Hindlimb muscle (tissue), 1 donor: Measurements from ENCODE around the gene TTBK2. TPM values are rescaled to one million over a fixed set of nuclear protein-coding genes. Genes with fewer than 3 reads are reported as not detected.

Source experiments
- DNase-seq: peaks from one replicate; pipeline ENCODE4 v3.0.0-alpha.2; 2013
- polyA plus RNA-seq: library from polyadenylated mRNA; unstranded; fragments of 120-200 nt; gene quantifications from one replicate; pipeline ENCODE4 v1.2.1, GENCODE V29; 2013; ENCODE audit not compliant: insufficient read length

Gene TTBK2
- polyA plus RNA-seq, 1 donor = 15.5 TPM

DNA sequence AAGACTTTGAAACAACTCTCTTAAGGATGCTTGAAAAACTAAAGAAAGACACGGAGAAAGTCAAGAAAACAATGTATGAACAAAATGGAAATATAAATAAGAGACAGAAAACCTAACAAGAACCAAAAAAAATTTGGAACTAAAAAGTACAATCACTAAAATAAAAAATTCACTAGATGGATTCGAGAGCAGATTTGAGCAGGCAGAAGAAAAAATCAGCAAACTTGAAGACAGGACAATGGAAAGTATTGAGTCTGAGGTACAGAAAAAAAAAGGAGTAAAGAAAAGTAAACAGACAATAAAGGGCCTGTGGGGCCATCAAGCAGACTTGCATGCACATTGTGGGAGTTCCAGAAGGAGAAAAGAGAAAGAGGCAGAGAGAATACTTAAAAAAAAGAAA, 170.3 kb downstream of the TTBK2 start:
- DNase-seq = no peak

DNA sequence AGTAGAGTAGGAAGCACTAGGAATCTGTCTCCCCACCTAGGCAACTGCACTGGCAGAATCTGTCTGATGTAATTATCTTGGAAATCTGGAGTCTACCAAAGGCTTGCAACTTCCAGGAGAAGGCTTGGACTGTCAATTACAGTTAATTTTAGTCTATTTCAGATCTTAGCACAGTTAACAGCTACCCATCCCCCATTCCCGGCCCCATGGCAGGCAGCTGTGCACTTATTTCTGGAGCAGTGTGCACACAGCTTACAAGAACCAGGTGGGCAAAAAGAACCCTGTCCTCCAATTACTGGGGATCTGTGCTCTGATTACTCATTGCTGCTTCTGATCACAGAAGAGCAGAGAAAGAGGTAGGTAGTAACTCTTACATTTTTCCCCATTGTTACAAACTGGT, 171.3 kb downstream of the TTBK2 start:
- DNase-seq = no peak

DNA sequence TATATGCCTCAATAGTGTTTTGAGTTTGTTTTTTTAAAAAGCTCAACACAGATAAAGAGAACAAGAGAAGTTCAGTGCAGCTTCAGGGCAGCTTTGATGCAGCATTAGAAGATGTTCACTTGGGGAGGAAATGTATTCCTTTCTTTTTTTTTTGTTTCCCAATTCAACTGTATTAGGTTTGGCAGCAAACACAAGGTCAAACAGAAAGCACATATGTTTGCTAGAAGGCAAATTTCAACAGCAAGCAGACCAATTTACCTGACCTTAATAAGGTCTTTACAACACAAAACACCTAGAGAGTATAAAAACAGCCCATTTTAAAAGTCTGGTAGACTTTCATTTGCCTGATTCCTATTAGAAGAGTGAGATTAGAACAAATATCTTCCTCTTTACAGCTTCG, 176.4 kb downstream of the TTBK2 start:
- no peak for DNase-seq

DNA sequence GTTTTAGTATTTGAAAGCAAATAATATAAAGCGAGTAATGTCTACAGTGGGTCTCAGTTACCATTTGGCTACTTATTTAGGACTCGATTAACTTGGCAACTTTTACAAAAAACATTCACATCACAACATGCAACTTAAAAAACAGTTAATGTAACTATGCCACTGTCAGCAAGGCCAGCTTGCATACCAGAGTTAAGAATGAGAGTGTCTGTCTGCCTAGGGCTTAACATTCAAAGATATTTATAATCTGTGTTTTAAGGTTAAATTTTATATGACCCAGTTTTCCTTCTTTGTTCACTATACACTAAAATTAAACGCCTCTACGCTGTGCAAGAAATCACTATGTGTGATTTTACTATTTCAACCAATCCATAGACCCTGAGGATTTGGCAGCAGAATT, 178.4 kb downstream of the TTBK2 start:
- no peak for DNase-seq

DNA sequence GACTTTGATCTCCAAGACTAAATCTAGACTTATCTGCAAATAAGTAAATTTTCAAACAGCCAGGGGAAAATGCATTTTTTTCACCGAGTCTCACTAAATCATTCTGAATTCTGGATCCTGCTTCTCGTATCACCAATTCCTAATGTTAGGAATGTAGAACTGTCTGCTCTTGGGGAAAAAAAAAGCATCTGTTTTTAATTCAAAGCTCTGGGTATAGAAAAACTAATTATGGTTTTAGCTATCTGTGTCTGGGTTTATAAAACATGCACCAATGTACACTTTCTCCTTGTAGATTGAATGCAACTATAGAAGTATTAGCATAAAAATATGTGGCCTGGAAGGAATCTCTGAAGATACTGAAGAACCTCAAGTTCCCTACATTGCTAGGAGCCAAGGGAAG, 178.9 kb downstream of the TTBK2 start:
- DNase-seq = no peak

DNA sequence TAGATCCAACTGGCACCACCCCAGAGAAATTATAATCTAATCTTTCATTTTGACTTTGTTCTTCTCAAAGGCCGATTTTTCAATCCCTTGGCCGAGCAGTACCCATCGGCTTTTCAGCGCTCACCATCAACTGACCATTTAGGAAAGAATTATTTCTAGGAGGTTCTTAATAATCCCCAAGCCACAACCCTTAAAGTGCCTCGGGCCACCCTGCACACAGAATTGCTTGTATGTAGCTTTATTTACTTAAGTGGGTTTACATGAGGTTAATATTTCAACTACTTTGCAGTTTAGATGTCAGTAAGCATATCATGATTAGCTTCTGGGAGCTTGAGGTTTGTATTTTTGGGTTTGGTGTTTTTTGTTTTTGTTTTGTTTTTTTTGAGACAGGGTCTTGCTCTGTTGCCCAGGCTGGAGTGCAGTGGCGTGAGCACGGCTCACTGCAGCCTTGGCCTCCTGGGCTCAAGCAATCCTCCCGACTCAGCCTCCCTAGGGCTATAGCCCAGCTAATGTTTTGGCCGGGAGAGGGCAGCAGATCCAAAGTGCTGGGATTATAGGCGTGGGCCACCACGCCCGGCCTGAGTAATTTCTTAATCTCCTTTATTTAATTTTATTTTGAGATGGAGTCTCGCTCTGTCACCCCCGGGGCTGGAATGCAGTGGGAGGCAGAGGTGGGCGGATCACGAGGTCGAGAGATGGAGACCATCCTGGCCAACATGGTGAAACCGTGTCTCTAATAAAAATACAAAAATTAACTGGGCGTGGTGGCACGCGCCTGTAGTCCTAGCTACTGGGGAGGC, 182.8 kb downstream of the TTBK2 start:
- no peak for DNase-seq

DNA sequence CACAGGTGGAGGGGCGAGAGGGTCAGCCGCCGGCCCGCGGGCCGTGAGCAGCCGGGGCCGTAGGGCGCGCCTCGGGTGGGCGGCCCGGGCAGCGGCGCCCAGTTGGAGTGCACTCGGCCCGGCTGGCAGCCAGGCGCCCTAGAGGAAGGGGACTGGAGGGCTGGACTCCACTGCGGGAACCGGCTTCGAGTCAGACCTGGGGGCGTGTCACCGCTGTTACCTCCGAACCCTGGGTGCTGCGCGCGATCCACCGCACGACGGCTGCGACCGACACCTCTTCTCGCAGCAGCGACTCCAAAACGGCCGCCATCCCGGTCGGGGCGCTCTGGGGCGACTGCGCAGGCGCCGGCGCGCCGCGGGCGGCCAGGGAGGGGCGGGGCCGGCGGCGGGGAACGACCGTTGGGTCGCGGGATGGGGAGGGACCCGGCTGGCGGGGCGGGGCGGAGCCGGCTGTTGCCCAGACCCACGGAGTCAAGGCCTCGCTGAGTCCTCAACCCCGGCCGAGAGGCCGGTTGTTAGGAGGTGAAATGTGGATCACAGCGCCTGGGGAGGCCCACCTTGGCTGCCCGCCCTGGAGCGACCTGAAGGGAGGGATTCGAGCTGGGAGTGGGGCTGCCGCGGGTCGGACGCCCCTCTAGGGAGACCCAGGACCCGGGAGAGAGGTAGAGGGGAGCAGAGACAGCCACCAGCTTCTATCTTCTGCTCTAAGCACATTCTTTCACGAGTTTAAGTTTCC, 183.6 kb downstream of the TTBK2 start, which contains the start of gene CDAN1:
CDAN1 (minus strand) TSS at position 336 of the 736 bp plus-strand sequence; CDS start at position 310, 26 bp downstream.
- DNase-seq = peak; percentile 92

DNA sequence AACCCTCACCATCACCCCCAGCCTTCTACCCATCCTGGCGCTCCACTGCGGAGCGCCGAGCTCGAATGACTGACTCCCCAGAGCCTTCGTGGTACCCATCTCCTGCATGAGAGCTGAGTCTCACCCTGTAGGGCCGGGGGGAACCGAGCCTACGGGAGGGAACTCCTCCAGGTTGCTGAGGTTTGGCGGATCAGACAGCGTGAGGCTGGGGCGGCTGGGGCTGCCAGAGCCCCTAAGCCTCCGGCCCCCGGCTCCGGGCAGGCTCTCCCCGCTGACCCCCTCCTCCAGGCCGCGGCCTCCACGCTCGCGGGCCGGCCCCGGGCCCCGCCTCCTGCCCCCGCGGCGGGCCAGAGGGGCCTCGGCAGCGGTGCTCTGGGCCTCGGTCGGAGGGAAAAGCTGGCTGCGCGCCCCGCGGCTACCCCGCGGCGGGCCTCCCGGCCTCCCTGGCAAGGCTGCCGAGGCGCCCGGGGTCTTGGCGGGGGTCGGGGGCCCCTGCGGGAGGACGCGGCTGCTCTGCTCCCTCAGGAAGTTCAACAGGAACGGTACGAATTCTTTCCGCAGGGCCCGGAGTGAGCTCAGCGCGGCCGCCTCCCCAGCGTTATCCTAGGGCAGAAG, 184.3 kb downstream of the TTBK2 start:
- peak; percentile 44 for DNase-seq

DNA sequence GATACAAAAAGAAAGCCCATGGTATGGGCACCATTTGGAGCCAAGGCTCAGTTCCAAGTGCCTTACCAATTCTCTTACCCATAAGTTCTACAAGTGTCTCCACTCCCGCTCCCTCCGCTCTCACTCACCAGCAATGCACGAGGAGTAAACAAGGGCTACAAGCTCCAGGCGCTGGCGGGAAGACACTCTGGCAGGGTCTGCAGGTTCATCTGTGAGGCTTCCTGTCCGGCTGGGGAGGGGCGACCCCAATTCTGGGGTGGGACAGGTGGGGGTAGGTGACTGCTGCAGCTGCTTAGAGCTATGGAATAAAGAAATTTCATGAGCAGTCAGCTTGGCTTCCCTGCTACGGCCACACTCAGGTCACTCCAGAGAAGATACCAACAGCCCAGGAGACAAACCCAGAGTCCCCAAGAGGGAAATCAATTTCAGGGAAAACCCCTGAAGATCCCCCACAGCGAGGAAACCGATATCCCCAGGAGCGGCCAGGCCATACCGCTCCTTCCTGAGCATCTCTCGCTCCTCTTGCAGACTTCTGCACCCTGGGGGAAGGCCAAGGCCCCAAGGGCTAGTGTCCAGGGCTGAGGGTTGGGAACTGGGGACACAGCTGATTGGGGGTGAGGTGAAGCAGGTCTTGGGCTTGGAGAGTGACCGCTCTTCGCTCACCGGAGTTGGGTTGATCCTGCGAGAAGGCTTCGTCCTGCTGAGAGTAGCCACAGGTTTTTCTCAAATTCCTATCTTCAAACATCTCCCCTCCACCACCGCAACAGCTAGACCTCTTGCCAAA, 185.0 kb downstream of the TTBK2 start:
- no peak for DNase-seq

DNA sequence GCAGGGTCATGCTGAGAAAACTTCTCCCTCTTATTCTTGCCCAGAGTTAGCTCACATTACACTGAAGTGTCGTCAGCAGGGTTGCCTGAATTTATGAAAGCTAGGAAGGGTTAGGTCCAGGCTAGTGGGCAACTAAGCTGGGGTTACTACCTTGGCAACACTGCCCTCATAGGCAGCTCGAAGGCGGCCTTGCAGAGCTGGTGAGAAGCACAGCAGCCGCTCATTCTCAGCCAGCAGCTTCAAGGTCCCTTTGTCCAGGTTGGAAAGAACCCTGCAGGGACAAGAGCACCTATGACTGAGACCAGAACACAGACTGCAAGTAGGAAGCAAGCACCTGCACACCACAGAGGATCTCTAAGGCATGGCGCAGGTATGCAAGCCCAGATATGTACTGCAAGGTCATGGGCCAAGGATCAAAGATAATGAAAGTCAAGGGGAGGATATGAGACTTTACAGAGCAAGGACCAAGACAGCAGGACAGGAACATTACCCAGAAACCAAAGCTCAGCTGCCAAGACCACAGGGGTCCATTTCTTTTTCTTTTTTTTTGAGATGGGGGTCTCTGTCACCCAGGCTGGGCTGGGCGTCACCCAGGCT, 186.4 kb downstream of the TTBK2 start:
- DNase-seq = no peak

DNA sequence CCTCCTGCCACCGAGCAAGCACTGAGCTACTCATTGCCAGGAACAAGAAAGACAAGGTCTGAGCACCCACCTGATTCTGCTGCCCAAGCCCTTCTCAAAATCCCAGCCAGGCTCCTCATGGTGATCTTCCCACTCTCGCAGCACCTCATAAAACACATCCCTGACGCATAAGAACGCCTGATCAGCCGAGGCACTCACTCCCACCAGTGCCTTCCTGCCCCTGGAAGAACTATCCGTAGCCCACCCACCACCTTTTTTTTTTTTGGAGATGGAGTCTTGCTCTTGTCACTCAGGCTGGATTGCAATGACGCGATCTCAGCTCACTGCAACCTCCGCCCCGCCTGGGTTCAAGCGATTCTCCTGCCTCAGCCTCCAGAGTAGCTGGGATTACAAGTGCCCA, 187.6 kb downstream of the TTBK2 start:
- DNase-seq = no peak

DNA sequence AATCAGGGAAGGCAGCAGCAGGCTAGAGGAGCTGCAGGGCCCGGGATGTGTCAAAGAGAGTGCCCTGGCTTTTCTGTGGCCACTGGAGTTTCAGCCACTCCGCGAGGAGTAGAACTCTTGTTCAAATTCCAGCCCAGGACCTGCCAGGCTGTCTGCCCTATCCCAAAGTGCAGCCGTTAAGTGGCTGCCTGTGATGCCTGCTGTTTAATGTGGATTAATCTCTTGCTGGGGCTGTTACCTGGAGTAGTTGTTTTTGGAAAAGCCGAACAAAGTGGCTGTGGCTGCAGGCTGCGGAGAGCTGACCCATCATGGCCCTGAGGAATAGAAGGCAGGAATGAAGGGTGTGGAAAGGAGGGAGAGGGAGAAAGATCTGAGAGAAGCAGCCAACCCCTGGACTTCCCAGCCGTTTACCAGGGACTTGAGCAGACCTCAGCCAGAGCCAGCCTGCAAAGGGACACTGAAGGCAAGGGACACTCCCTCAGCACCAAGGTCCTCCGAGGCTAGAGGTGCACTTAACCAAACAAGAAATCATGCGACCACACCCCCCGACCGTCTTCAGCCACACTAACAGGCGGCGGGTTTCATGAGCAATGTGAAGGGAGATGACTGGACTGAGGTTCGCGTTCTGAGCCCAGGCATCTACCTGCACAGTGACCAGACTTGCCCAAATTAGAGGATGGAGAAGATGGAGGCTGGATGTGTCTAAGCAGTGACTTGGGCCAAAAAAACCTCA, 188.3 kb downstream of the TTBK2 start:
- DNase-seq = no peak

DNA sequence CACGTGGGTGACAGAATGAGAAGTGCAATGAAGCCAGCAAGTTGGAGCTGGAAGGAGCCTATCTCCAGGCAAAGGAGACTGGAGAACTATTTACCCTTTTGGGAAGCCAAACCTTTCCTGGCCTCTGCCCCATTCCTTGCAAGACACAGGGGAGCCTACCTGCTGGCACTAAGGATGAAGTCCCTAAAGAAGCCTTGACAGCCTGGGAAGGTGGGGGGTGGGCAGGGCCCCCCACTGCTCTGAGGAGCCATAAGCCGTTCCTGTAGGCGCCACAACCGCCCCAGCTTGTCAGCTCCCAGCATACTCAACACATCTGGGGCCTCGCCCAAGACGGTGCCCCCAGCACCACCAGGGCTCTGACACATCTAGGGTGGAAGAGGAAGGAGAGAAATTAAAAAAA, 189.1 kb downstream of the TTBK2 start:
- DNase-seq = no peak

DNA sequence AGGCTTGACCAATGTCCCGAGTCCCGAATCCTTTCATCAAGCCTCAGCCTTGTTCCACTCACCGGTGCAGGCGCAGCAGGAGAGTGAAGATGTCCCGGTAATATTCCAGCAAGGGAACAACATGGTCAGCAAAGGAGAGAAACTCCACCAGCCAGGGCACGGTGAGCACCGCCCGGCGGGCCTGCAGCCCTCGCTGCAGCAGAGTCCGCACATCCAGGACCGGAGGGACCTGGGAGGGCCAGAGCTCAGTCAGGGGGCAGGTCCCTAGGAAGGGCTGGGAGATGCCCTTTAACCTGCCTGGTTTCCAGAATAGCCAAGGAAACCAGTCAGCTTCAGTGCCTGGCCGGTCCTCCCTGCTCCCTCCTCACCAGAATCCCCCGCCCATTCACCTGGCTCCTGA, 190.0 kb downstream of the TTBK2 start:
- no peak for DNase-seq

DNA sequence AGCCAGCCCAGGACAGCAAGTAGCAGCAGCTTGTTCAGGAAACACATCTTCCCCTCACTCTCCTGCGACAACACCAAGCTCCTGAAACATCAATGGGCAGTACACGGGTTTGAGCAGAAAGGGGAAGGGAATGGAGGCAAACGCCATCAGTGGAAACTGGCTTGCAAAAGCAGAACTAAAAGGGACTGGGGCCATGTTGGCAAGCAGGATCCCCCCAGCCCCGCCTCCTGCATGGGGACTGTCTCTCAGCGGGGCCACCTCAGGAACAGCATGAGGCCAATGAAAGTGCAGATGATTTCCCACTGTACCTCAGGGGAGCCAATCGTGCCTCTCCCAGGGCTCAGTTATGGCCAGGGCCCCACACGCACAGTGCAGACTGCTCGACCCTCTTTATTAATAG, 190.4 kb downstream of the TTBK2 start:
- DNase-seq = no peak

DNA sequence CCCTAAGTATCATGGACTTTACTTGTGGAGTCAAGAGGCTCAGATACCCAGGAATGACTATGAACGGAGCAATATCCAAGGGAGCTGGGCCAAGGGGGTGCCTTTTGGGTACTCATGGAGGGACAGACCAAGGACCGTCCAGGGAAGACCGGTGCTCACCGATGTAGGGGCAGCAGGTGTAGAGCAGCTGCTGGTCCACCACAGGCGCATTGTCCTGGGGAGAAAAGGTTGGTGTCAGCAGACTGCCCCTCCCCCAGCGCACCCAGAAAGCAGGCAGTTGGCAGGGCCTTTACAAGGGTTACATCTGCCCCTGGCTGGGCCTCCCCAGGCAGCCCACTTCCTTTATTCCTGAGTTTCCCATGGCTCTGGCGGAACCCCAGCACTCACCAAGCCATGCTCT, 191.2 kb downstream of the TTBK2 start:
- no peak for DNase-seq

DNA sequence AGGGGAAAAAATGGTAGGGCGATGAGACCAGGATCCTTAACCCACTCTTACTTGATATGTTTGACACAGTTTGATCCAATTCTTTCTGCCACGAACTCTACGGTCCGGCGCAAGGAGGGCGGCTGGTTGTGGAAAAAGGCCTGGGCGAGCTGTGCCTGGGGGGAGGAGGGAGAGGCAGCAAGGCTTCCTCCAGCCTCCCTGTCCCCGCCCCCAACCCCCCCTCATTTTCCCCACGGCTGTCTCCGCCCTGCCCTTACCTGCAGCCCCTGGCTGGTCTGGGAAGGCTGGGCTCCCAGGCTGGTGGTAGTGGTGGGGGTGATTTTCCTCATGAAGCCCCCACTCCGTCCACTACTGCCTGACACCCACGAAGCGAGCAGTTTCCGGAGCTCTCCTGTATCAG, 191.6 kb downstream of the TTBK2 start:
- no peak for DNase-seq

DNA sequence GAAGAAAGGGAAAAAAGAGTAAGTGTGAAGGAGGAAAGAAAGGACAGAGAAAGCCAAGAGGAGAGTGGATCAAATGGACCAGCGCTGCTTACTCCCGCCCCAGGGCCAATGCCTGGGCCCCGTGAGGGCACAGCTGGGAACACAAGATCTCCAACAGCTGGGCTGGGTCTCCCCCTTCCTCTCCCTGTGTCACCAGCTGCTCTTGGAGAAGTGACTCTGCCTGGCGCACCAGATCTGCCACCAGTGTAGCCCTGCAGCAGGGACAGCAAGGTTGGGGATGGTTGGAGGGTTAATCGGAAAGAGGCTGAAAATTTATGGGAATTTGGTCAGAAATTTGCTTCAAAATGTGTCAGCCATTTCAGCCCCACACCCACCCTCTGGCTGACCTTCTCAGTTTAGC, 192.0 kb downstream of the TTBK2 start:
- no peak for DNase-seq

DNA sequence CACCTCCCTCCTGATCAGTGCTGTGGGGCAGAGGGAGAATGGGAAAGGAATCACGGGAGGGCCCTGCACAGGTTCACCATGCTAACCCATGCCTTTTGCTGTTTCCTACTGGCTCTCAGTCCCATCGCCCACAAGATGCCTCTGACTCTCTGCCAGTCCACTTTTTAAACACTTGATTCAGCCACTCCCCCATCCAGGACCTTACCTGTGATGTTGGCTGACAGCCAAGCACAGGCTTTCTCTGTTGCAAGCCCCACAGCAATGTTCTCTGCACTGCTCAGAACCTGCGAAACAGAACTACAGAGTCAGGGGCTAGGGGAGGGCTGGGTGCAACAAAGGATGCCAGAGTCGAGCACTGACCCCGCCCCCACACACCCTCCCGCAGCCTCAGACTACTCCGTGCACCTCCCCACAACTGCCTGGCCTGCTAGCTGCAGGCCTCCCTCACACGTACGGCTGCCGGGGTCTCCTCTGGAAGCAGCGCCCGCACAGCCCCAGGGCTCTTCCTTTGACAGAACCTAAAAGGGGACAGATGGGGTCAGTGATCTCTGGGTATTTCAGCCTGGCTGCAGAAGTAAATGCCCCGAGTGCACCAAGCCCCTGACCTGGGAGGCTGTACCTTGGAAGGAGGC, 192.7 kb downstream of the TTBK2 start:
- DNase-seq = no peak

DNA sequence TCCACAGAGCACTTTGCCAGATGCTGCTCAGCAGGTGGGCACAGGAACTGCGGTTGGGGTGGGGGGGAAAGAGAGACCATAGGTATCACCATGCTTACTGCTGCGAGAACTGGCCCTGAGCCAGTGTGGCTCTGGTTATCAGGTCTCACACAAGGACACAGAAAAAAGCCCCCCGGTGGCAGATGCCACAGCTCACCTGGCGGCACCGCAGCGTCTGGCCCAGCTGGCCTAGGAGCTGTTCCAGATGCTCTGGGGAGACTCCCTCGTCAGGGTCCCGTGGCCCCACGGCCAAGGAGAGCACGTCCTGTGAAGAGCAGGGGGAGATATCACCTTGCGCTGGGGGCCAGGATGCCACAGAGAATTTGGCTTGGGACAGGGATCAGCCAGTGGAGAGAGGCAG, 194.5 kb downstream of the TTBK2 start:
- DNase-seq = no peak

DNA sequence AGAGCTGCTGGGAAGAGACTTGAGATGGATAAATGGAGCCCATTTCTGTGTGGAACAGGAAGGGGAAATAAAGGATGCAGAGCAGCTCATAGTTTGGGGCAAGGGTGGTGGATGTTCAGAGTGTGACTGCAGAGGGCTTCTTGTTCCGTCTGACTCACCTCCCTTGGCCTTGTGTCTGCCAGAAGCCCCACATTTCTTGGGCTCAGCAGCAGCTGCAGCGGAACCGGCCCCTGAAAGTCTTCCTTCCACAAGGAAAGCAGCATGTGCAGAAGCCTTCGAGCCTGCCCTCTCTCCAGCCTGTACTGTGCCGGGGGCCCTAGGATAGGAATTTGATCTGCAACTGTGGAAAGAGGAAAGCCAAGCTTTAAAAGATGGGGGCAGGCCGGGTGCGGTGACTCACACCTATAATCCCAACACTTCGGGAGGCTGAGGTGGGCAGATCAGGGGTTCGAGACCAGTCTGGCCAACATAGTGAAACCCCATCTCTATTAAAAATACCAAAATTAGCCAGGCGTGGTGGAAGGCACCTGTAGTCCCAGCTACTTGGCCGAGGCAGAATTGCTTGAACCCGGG, 195.2 kb downstream of the TTBK2 start:
- DNase-seq = no peak
